Smooth muscle cell (in vitro differentiated cells): ENCODE measurements around the gene KANK2. TPM values are rescaled to one million over a fixed set of nuclear protein-coding genes. Genes with fewer than 3 reads are reported as not detected.

Experiments used
- DNase-seq: peaks from one replicate; lab custom pipeline; 2025; ENCODE audit not compliant: unreplicated experiment; lab: John Stamatoyannopoulos, UW
- H2AFZ ChIP-seq: fragments of 200-600 bp; sonication (generic); 2 replicates; pipeline ENCODE4 v1.6.0; 2016; ENCODE audit warnings: antibody characterized with exemption, low read depth, mild to moderate bottlenecking
- H3F3A ChIP-seq: fragments of 200-600 bp; sonication (generic); 2 replicates; pipeline ENCODE4 v1.6.0; 2017; ENCODE audit warnings: antibody characterized with exemption, low read depth
- H3K27ac ChIP-seq: fragments of 200-600 bp; sonication (generic); 2 replicates; pipeline ENCODE4 v1.5.1; 2016; ENCODE audit warnings: low read depth, mild to moderate bottlenecking
- H3K27me3 ChIP-seq: fragments of 200-600 bp; sonication (generic); 2 replicates; pipeline ENCODE4 v1.6.1; 2016; ENCODE audit warnings: low read depth, mild to moderate bottlenecking
- H3K36me3 ChIP-seq: fragments of 200-600 bp; sonication (generic); 2 replicates; pipeline ENCODE4 v1.5.1; 2016; ENCODE audit warnings: low read depth
- H3K4me1 ChIP-seq: fragments of 200-600 bp; sonication (generic); 2 replicates; pipeline ENCODE4 v1.5.1; 2016; ENCODE audit warnings: low read depth
- H3K4me2 ChIP-seq: fragments of 200-600 bp; sonication (generic); 2 replicates; pipeline ENCODE4 v1.6.0; 2016; ENCODE audit warnings: mild to moderate bottlenecking
- H3K4me3 ChIP-seq: fragments of 200-600 bp; sonication (generic); 2 replicates; pipeline ENCODE4 v1.5.1; 2016; ENCODE audit warnings: mild to moderate bottlenecking
- H3K79me2 ChIP-seq: fragments of 200-600 bp; sonication (generic); 2 replicates; pipeline ENCODE4 v1.6.0; 2016; ENCODE audit warnings: low read depth, mild to moderate bottlenecking
- H3K9ac ChIP-seq: fragments of 200-600 bp; sonication (generic); 2 replicates; pipeline ENCODE4 v1.6.0; 2016; ENCODE audit warnings: low read depth
- H3K9me3 ChIP-seq: fragments of 200-600 bp; sonication (generic); replicated peaks from 2 replicates; pipeline ENCODE4 v1.5.1; 2016; ENCODE audit warnings: low read depth
- H4K20me1 ChIP-seq: fragments of 200-600 bp; sonication (generic); 2 replicates; pipeline ENCODE4 v1.6.0; 2016; ENCODE audit warnings: low read depth
- WGBS: methylation state at CpG from one replicate; pipeline ENCODE4 v1.1.7; 2016; ENCODE audit warnings: low lambda C conversion rate; 5-methylcytosine and 5-hydroxymethylcytosine counted together
- polyA plus RNA-seq: library from polyadenylated mRNA; unstranded; fragments of >200 nt; fragmentation: Nextera tagmentation; extraction: Ambion mirVana; gene quantifications from 2 replicates; pipeline ENCODE4 v1.2.1, GENCODE V29; 2016
- total RNA-seq: library from RNA; depleted of rRNA; stranded (reverse); fragments of >200 nt; gene quantifications from 2 replicates; pipeline ENCODE4 v1.2.3, GENCODE V29; 2014
- TF ChIP-seq, protein P1 (sequence below): fragments of 200-600 bp; sonication (generic); IDR thresholded peaks from 2 replicates; pipeline ENCODE4 v1.5.1; 2017; ENCODE audit warnings: borderline replicate concordance, mild to moderate bottlenecking, antibody characterized with exemption; ENCODE audit not compliant: insufficient read depth, poor library complexity, severe bottlenecking

KANK2 gene
- total and polyA plus RNA-seq, 2 experiments from 2014 or later: 28.1 to 32.0 TPM

DNA sequence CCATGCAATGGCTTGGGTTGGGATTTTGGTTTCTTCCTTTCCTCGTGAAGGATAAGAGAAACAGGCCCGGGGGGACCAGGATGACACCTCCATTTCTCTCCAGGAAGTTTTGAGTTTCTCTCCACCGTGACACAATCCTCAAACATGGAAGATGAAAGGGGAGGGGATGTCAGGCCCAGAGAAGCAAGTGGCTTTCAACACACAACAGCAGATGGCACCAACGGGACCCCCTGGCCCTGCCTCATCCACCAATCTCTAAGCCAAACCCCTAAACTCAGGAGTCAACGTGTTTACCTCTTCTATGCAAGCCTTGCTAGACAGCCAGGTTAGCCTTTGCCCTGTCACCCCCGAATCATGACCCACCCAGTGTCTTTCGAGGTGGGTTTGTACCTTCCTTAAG, 65.9 kb downstream of the KANK2 start:
- Histone ChIP-seq H3F3A (peaks cover 56% of the 10 kb centered on the region), H4K20me1 (peaks cover 66% of the 10 kb centered on the region), H3K4me3 (no peak overlapping the region), H3K9me3 (no peaks in the 10 kb centered on the region), H3K4me2 (no peak overlapping the region), H3K27me3 (no peaks in the 10 kb centered on the region), H3K36me3 (peaks cover 37% of the 10 kb centered on the region), H3K27ac (no peak overlapping the region), H3K4me1 (no peaks in the 10 kb centered on the region), H2AFZ (no peak overlapping the region), H3K79me2 (no peaks in the 10 kb centered on the region), H3K9ac (no peak overlapping the region)
- 96% methylated on average over 7 of the region's 7 CpGs for WGBS
- TF ChIP-seq, protein P1, sequence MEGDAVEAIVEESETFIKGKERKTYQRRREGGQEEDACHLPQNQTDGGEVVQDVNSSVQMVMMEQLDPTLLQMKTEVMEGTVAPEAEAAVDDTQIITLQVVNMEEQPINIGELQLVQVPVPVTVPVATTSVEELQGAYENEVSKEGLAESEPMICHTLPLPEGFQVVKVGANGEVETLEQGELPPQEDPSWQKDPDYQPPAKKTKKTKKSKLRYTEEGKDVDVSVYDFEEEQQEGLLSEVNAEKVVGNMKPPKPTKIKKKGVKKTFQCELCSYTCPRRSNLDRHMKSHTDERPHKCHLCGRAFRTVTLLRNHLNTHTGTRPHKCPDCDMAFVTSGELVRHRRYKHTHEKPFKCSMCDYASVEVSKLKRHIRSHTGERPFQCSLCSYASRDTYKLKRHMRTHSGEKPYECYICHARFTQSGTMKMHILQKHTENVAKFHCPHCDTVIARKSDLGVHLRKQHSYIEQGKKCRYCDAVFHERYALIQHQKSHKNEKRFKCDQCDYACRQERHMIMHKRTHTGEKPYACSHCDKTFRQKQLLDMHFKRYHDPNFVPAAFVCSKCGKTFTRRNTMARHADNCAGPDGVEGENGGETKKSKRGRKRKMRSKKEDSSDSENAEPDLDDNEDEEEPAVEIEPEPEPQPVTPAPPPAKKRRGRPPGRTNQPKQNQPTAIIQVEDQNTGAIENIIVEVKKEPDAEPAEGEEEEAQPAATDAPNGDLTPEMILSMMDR: no peak
- DNase-seq: no peak

DNA sequence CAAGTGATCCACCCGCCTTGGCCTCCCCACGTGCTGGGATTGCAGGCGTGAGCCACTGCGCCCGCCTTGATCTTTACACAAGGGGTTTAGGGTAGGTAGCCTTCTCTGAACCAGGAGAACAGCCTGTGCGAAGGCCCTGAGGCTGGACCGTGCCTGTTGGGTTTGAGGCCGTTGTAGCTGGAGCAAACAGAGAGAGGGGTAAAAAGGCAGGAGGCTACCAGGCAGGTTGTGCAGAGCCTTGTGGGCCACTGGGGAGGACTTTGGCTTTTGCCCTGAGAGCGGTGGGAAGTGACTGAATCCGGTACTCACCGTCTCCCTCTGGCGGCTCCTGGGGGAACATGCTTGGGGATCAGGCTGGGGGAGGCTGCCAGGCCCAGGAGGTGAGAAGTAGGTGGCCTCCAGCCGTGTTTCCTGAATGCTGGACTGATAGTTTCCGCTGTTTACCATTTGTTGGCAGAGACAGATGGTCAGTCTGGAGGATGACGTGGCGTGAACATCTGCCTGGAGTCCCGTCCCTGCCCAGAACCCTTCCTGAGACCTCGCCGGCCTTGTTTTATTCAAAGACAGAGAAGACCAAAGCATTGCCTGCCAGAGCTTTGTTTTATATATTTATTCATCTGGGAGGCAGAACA, 66.4 kb downstream of the KANK2 start:
- peak; percentile 19 for DNase-seq
- H2AFZ ChIP-seq: no peak overlapping the region
- H3K27me3 ChIP-seq: no peaks in the 10 kb centered on the region
- H3K4me1 ChIP-seq: no peaks in the 10 kb centered on the region
- no peaks in the 10 kb centered on the region for H3K9me3 ChIP-seq
- peaks cover 38% of the 10 kb centered on the region for H3K36me3 ChIP-seq
- WGBS: 82% methylated on average over 19 of the region's 19 CpGs
- H3K27ac ChIP-seq: no peak overlapping the region
- H3K9ac ChIP-seq: no peak overlapping the region
- peaks cover 71% of the 10 kb centered on the region for H4K20me1 ChIP-seq
- no peak overlapping the region for H3K4me2 ChIP-seq
- H3K4me3 ChIP-seq: no peak overlapping the region
- peaks cover 61% of the 10 kb centered on the region for H3F3A ChIP-seq
- no peaks in the 10 kb centered on the region for H3K79me2 ChIP-seq
- TF ChIP-seq, protein P1: peak; percentile 51

DNA sequence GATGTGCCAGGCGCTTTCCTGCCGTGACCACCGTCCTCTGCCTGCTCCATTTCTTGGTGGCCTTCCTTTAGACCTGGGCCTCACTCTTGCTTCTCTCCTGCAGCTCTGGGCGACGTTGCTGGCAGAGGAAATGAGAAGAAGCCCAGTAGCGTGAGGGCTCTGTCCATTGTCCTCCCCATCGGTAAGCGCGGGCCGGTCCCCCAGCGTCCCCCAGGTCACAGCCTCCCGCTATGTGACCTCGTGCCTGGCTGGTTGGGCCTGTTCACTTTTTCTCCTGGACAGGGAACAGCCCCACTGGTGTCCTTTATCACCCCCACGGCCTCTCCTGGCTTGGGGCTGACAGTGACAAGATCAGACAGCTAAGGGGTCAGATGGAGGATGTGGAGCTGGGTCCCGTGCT, 69.4 kb downstream of the KANK2 start:
- H3K27ac ChIP-seq: no peak overlapping the region
- no peak overlapping the region for H3K4me3 ChIP-seq
- no peaks in the 10 kb centered on the region for H3K27me3 ChIP-seq
- TF ChIP-seq, protein P1: no peak
- no peak overlapping the region for H3K9ac ChIP-seq
- WGBS: 95% methylated on average over 15 of the region's 15 CpGs
- no peaks in the 10 kb centered on the region for H3K4me1 ChIP-seq
- no peak overlapping the region for H3K4me2 ChIP-seq
- peaks cover 3% of the 10 kb centered on the region for H3K79me2 ChIP-seq
- no peak overlapping the region for H2AFZ ChIP-seq
- DNase-seq: no peak
- H3K36me3 ChIP-seq: peaks cover 39% of the 10 kb centered on the region
- peaks cover 98% of the 10 kb centered on the region for H4K20me1 ChIP-seq
- peaks cover 63% of the 10 kb centered on the region for H3F3A ChIP-seq
- no peaks in the 10 kb centered on the region for H3K9me3 ChIP-seq
